Retinal pigment epithelial cell (primary cell): ENCODE results near the gene HOXB9.

Experiments used
- DNase-seq: peaks from one replicate; pipeline ENCODE4 v3.0.0-alpha.2; 2010; ENCODE audit warnings: low read depth
- H3K4me3 ChIP-seq: 2 replicates; pipeline ENCODE4 v1.5.1; 2011; ENCODE audit warnings: mild to moderate bottlenecking, low read length, control low read depth, moderate library complexity
- CTCF ChIP-seq: conservative IDR thresholded peaks from 2 replicates; pipeline ENCODE4 v1.5.1; 2011; ENCODE audit warnings: low read depth, low read length, control low read depth, inconsistent platforms

HOXB9 gene

GRCh38 chr17:48601539-48602425 is 24.4 kb downstream of the HOXB9 start:
- no peak overlapping the region for H3K4me3 ChIP-seq
- TF ChIP-seq CTCF: no peak
- no peak for DNase-seq

GRCh38 chr17:48601207-48601538 is 25.0 kb downstream of the HOXB9 start:
- H3K4me3 ChIP-seq: no peak overlapping the region
- no peak for DNase-seq
- no peak for TF ChIP-seq CTCF

- H3K4me3 ChIP-seq: no peak overlapping the region
- DNase-seq: no peak
- no peak for TF ChIP-seq CTCF
Observed at GRCh38 chr17:48600244-48601098, 25.7 kb downstream of the HOXB9 start.

- no peak overlapping the region for H3K4me3 ChIP-seq
- DNase-seq: no peak
- no peak for TF ChIP-seq CTCF
Observed at GRCh38 chr17:48599354-48599753, 26.8 kb downstream of the HOXB9 start.

- DNase-seq: no peak
- no peak overlapping the region for H3K4me3 ChIP-seq
- no peak for TF ChIP-seq CTCF
Observed at GRCh38 chr17:48598736-48599135, 27.4 kb downstream of the HOXB9 start.

GRCh38 chr17:48597778-48598631 is 28.2 kb downstream of the HOXB9 start:
- H3K4me3 ChIP-seq: no peak overlapping the region
- DNase-seq: no peak
- no peak for TF ChIP-seq CTCF
